Mesodermal cell (in vitro differentiated cells): Measurements from ENCODE around the gene EXD2.

Source experiments
- H3K27ac ChIP-seq: 2 replicates; pipeline ENCODE4 v1.7.0; 2013; ENCODE audit warnings: mild to moderate bottlenecking, low read depth, low read length, moderate library complexity; ENCODE audit not compliant: severe bottlenecking
- H3K36me3 ChIP-seq: 2 replicates; pipeline ENCODE4 v1.7.1; 2013; ENCODE audit warnings: mild to moderate bottlenecking, low read length, moderate library complexity; ENCODE audit not compliant: control insufficient read depth, insufficient read depth
- H3K4me1 ChIP-seq: one replicate; pipeline ENCODE4 v1.7.1; 2013; ENCODE audit warnings: mild to moderate bottlenecking, low read length; ENCODE audit not compliant: insufficient read depth, control insufficient read depth, poor library complexity, severe bottlenecking
- H3K4me3 ChIP-seq: 2 replicates; pipeline ENCODE4 v1.7.0; 2013; ENCODE audit warnings: low read length, control low read depth, mild to moderate bottlenecking; ENCODE audit not compliant: insufficient read depth, poor library complexity, severe bottlenecking; ENCODE audit errors: extremely low read depth
- H3K9me3 ChIP-seq: 2 replicates; pipeline ENCODE4 v1.7.1; 2013; ENCODE audit warnings: mild to moderate bottlenecking, low read length, moderate library complexity; ENCODE audit not compliant: control insufficient read depth
- whole genome bisulfite sequencing, 2 experiments: methylation state at CpG; one replicate each; pipeline ENCODE4 v1.1.5; 2013; ENCODE audit warnings: missing lambda C conversion rate in 2 of 2; ENCODE audit not compliant: insufficient coverage in 2 of 2; 5-methylcytosine and 5-hydroxymethylcytosine counted together

Gene EXD2

GRCh38 chr14:69247676-69248440, 56.6 kb downstream of the EXD2 start:
- Histone ChIP-seq H3K4me3 (no peak overlapping the region), H3K9me3 (no peaks in the 10 kb centered on the region), H3K36me3 (no peaks in the 10 kb centered on the region), H3K4me1 (no peaks in the 10 kb centered on the region), H3K27ac (no peak overlapping the region)
- WGBS, 2 experiments: 86 to 90% methylated on average over 1 to 2 of the region's 3 CpGs

GRCh38 chr14:69249603-69250002, 58.3 kb downstream of the EXD2 start:
- no peaks in the 10 kb centered on the region for H3K4me1 ChIP-seq
- H3K4me3 ChIP-seq: no peak overlapping the region
- no peaks in the 10 kb centered on the region for H3K9me3 ChIP-seq
- no peak overlapping the region for H3K27ac ChIP-seq
- no peaks in the 10 kb centered on the region for H3K36me3 ChIP-seq
- WGBS, 2 experiments: 89% methylated on average over 4 to 5 of the region's 5 CpGs

GRCh38 chr14:69252851-69253250, 61.6 kb downstream of the EXD2 start:
- Histone ChIP-seq H3K27ac (no peak overlapping the region), H3K4me3 (no peak overlapping the region), H3K9me3 (no peaks in the 10 kb centered on the region), H3K36me3 (no peaks in the 10 kb centered on the region), H3K4me1 (peaks cover 10% of the 10 kb centered on the region)
- WGBS, 2 experiments: 68 to 93% methylated on average over 2 to 3 of the region's 3 CpGs

GRCh38 chr14:69259168-69259526, 67.8 kb downstream of the EXD2 start:
- Histone ChIP-seq H3K36me3 (no peaks in the 10 kb centered on the region), H3K4me3 (peak overlapping the region; percentile 48), H3K4me1 (peaks cover 20% of the 10 kb centered on the region), H3K9me3 (no peaks in the 10 kb centered on the region), H3K27ac (no peak overlapping the region)
- WGBS, 2 experiments: 11 to 12% methylated on average over 9 to 14 of the region's 14 CpGs

- WGBS, 2 experiments: 0% methylated on average over 46 to 62 of the region's 74 CpGs
- peak within 1 kb of the TSS; percentile 48 for H3K4me3 ChIP-seq
- H3K9me3 ChIP-seq: no peaks in the 10 kb centered on the region
- H3K4me1 ChIP-seq: peaks cover 20% of the 10 kb centered on the region
- no peak within 1 kb of the TSS for H3K27ac ChIP-seq
- H3K36me3 ChIP-seq: no peaks in the 10 kb centered on the region
These were observed 68.4 kb downstream of the EXD2 start, which contains the start of gene GALNT16 for GRCh38 chr14:69259527-69260189. Gene GALNT16 (plus strand): TSS chr14:69260158. CDS start chr14:69260291, 133 bp downstream.

GRCh38 chr14:69260190-69260860, 69.0 kb downstream of the EXD2 start:
- H3K36me3 ChIP-seq: no peaks in the 10 kb centered on the region
- 0% methylated on average over 31 to 32 of the region's 78 CpGs for WGBS, 2 experiments
- H3K9me3 ChIP-seq: no peaks in the 10 kb centered on the region
- no peak overlapping the region for H3K27ac ChIP-seq
- peak overlapping the region; percentile 48 for H3K4me3 ChIP-seq
- H3K4me1 ChIP-seq: peaks cover 16% of the 10 kb centered on the region

- H3K4me3 ChIP-seq: peak overlapping the region; percentile 48
- H3K4me1 ChIP-seq: peaks cover 10% of the 10 kb centered on the region
- no peaks in the 10 kb centered on the region for H3K9me3 ChIP-seq
- WGBS, 2 experiments: 1 to 3% methylated on average over 32 to 55 of the region's 64 CpGs
- no peaks in the 10 kb centered on the region for H3K36me3 ChIP-seq
- no peak overlapping the region for H3K27ac ChIP-seq
These were observed 69.7 kb downstream of the EXD2 start for GRCh38 chr14:69260861-69261564.

GRCh38 chr14:69261761-69262331, 70.5 kb downstream of the EXD2 start:
- Histone ChIP-seq H3K27ac (no peak overlapping the region), H3K9me3 (no peaks in the 10 kb centered on the region), H3K4me1 (peaks cover 10% of the 10 kb centered on the region), H3K36me3 (no peaks in the 10 kb centered on the region), H3K4me3 (no peak overlapping the region)
- WGBS, 2 experiments: 25 to 55% methylated on average over 2 to 3 of the region's 5 CpGs

- Histone ChIP-seq H3K9me3 (no peaks in the 10 kb centered on the region), H3K27ac (no peak overlapping the region), H3K4me1 (peaks cover 10% of the 10 kb centered on the region), H3K4me3 (no peak overlapping the region), H3K36me3 (no peaks in the 10 kb centered on the region)
- 43 to 48% methylated on average over 1 to 2 of the region's 3 CpGs for WGBS, 2 experiments
These were observed 71.2 kb downstream of the EXD2 start for GRCh38 chr14:69262516-69262915.

- Histone ChIP-seq H3K9me3 (no peaks in the 10 kb centered on the region), H3K36me3 (no peaks in the 10 kb centered on the region), H3K4me3 (no peak overlapping the region), H3K27ac (no peak overlapping the region), H3K4me1 (peaks cover 17% of the 10 kb centered on the region)
- 87 to 89% methylated on average over 4 to 6 of the region's 6 CpGs for WGBS, 2 experiments
These were observed 72.1 kb downstream of the EXD2 start for GRCh38 chr14:69263364-69263763.
